ENCODE results near the gene POLG2. TPM values are rescaled to one million over a fixed set of nuclear protein-coding genes. Genes with fewer than 3 reads are reported as not detected.

Gene POLG2
- polyA plus RNA-seq, 1 donor from 2014 or later, result 16.9 TPM

GRCh38 chr17:64537488-64537887, 40.6 kb upstream of the POLG2 start:
- Histone ChIP-seq H3F3A (ENCODE audit: insufficient read depth, low read length, poor library complexity, severe bottlenecking) (no peaks in the 10 kb centered on the region), H3K27ac (ENCODE audit: low read length) (no peak overlapping the region), H3K9me3 (ENCODE audit: low read length) (no peaks in the 10 kb centered on the region), H3K36me3 (ENCODE audit: insufficient read depth, low read length) (peaks cover 17% of the 10 kb centered on the region), H3K79me2 (replicated peaks; ENCODE audit: insufficient read depth, low read length) (no peaks in the 10 kb centered on the region), H3K9me2 (ENCODE audit: insufficient read depth, low read length) (no peaks in the 10 kb centered on the region), H2AFZ (ENCODE audit: low read depth, low read length) (no peak overlapping the region), H3K4me3 (ENCODE audit: low read length) (no peak overlapping the region), H3K4me2 (ENCODE audit: low read length) (no peak overlapping the region), H3K9ac (ENCODE audit: low read length) (no peak overlapping the region), H3K27me3 (ENCODE audit: insufficient read depth, low read depth, low read length) (no peaks in the 10 kb centered on the region), H4K20me1 (ENCODE audit: insufficient read depth) (no peaks in the 10 kb centered on the region)
- TF ChIP-seq TAF1 (IDR thresholded peaks at IDR 0.05; ENCODE audit: low read depth) (no peak), EP300 (conservative IDR thresholded peaks at IDR 0.05; ENCODE audit: poor library complexity, severe bottlenecking) (no peak), MXI1 (conservative IDR thresholded peaks at IDR 0.05; ENCODE audit: poor library complexity, severe bottlenecking) (no peak), CTCF (IDR thresholded peaks at IDR 0.05; ENCODE audit: poor library complexity, severe bottlenecking) (no peak), RAD21 (conservative IDR thresholded peaks at IDR 0.05) (no peak)

GRCh38 chr17:64536913-64537312, 40.1 kb upstream of the POLG2 start:
- no peaks in the 10 kb centered on the region for H3F3A ChIP-seq (ENCODE audit: insufficient read depth, low read length, poor library complexity, severe bottlenecking)
- H3K9ac ChIP-seq (ENCODE audit: low read length), result no peak overlapping the region
- H3K27ac ChIP-seq (ENCODE audit: low read length), result no peak overlapping the region
- TF ChIP-seq RAD21 (conservative IDR thresholded peaks at IDR 0.05) (no peak), TAF1 (IDR thresholded peaks at IDR 0.05; ENCODE audit: low read depth) (no peak), MXI1 (conservative IDR thresholded peaks at IDR 0.05; ENCODE audit: poor library complexity, severe bottlenecking) (no peak)
- H3K9me2 ChIP-seq (ENCODE audit: insufficient read depth, low read length), result no peaks in the 10 kb centered on the region
- H3K4me2 ChIP-seq (ENCODE audit: low read length), result no peak overlapping the region
- peaks cover 17% of the 10 kb centered on the region for H3K36me3 ChIP-seq (ENCODE audit: insufficient read depth, low read length)
- no peak overlapping the region for H3K4me3 ChIP-seq (ENCODE audit: low read length)
- H2AFZ ChIP-seq (ENCODE audit: low read depth, low read length), result no peak overlapping the region
- H3K9me3 ChIP-seq (ENCODE audit: low read length), result no peaks in the 10 kb centered on the region
- no peaks in the 10 kb centered on the region for H3K79me2 ChIP-seq (replicated peaks; ENCODE audit: insufficient read depth, low read length)
- H4K20me1 ChIP-seq (ENCODE audit: insufficient read depth), result no peaks in the 10 kb centered on the region
- H3K27me3 ChIP-seq (ENCODE audit: insufficient read depth, low read depth, low read length), result no peaks in the 10 kb centered on the region

- no peak for TF ChIP-seq RAD21 (conservative IDR thresholded peaks at IDR 0.05)
- peak; percentile 14 for TF ChIP-seq POLR2AphosphoS5 (IDR thresholded peaks at IDR 0.05)
- H3K4me3 ChIP-seq (ENCODE audit: low read length), result no peak overlapping the region
- H3F3A ChIP-seq (ENCODE audit: insufficient read depth, low read length, poor library complexity, severe bottlenecking), result no peaks in the 10 kb centered on the region
- H3K9me3 ChIP-seq (ENCODE audit: low read length), result no peaks in the 10 kb centered on the region
- H3K27me3 ChIP-seq (ENCODE audit: insufficient read depth, low read depth, low read length), result no peaks in the 10 kb centered on the region
- no peaks in the 10 kb centered on the region for H3K79me2 ChIP-seq (replicated peaks; ENCODE audit: insufficient read depth, low read length)
- H3K9ac ChIP-seq (ENCODE audit: low read length), result no peak overlapping the region
- H3K36me3 ChIP-seq (ENCODE audit: insufficient read depth, low read length), result peaks cover 23% of the 10 kb centered on the region
- H3K27ac ChIP-seq (ENCODE audit: low read length), result no peak overlapping the region
- no peak overlapping the region for H2AFZ ChIP-seq (ENCODE audit: low read depth, low read length)
- H3K4me2 ChIP-seq (ENCODE audit: low read length), result no peak overlapping the region
- H3K9me2 ChIP-seq (ENCODE audit: insufficient read depth, low read length), result no peaks in the 10 kb centered on the region
- no peaks in the 10 kb centered on the region for H4K20me1 ChIP-seq (ENCODE audit: insufficient read depth)
Observed at GRCh38 chr17:64535357-64535756, 38.5 kb upstream of the POLG2 start.

- H4K20me1 ChIP-seq (ENCODE audit: insufficient read depth), result no peaks in the 10 kb centered on the region
- H3K36me3 ChIP-seq (ENCODE audit: insufficient read depth, low read length), result peaks cover 21% of the 10 kb centered on the region
- TF ChIP-seq EZH2 (IDR thresholded peaks at IDR 0.05; ENCODE audit: borderline replicate concordance, insufficient read depth, low read length, poor library complexity, severe bottlenecking) (no peak), RAD21 (conservative IDR thresholded peaks at IDR 0.05) (no peak), TAF1 (IDR thresholded peaks at IDR 0.05; ENCODE audit: low read depth) (no peak), POLR2AphosphoS5 (IDR thresholded peaks at IDR 0.05) (no peak), SMC3 (conservative IDR thresholded peaks at IDR 0.05; ENCODE audit: poor library complexity) (no peak), REST (IDR thresholded peaks at IDR 0.05; ENCODE audit: borderline replicate concordance) (no peak), CTCF (IDR thresholded peaks at IDR 0.05; ENCODE audit: poor library complexity, severe bottlenecking) (no peak), MXI1 (conservative IDR thresholded peaks at IDR 0.05; ENCODE audit: poor library complexity, severe bottlenecking) (no peak), EP300 (conservative IDR thresholded peaks at IDR 0.05; ENCODE audit: poor library complexity, severe bottlenecking) (no peak)
- no peak overlapping the region for H3K4me3 ChIP-seq (ENCODE audit: low read length)
- no peaks in the 10 kb centered on the region for H3K79me2 ChIP-seq (replicated peaks; ENCODE audit: insufficient read depth, low read length)
- no peak overlapping the region for H3K9ac ChIP-seq (ENCODE audit: low read length)
- no peaks in the 10 kb centered on the region for H3F3A ChIP-seq (ENCODE audit: insufficient read depth, low read length, poor library complexity, severe bottlenecking)
- no peaks in the 10 kb centered on the region for H3K27me3 ChIP-seq (ENCODE audit: insufficient read depth, low read depth, low read length)
- H3K4me2 ChIP-seq (ENCODE audit: low read length), result no peak overlapping the region
- no peaks in the 10 kb centered on the region for H3K9me2 ChIP-seq (ENCODE audit: insufficient read depth, low read length)
- no peaks in the 10 kb centered on the region for H3K9me3 ChIP-seq (ENCODE audit: low read length)
- H2AFZ ChIP-seq (ENCODE audit: low read depth, low read length), result no peak overlapping the region
- no peak overlapping the region for H3K27ac ChIP-seq (ENCODE audit: low read length)
Observed at GRCh38 chr17:64534187-64534586, 37.3 kb upstream of the POLG2 start.
